ENCODE data around the gene GPR173. TPM values are rescaled to one million over a fixed set of nuclear protein-coding genes. Genes with fewer than 3 reads are reported as not detected.

The GPR173 gene
- total RNA-seq, 1 donor from 2014 or later: 4.8 TPM

- DNase-seq: peak; percentile 21
These were observed 23.2 kb downstream of the GPR173 start for GRCh38 chrX:53071604-53072417.

GRCh38 chrX:53072418-53073114, 24.0 kb downstream of the GPR173 start:
- DNase-seq: no peak

GRCh38 chrX:53073115-53073586, 24.6 kb downstream of the GPR173 start:
- DNase-seq: no peak

- no peak for DNase-seq
These were observed 26.4 kb downstream of the GPR173 start for GRCh38 chrX:53075011-53075410.

GRCh38 chrX:53076671-53077070, 28.1 kb downstream of the GPR173 start:
- no peak for DNase-seq

- no peak for DNase-seq
These were observed 28.9 kb downstream of the GPR173 start for GRCh38 chrX:53077207-53078197.

- no peak for DNase-seq
These were observed 30.4 kb downstream of the GPR173 start for GRCh38 chrX:53078943-53079342.

- no peak for DNase-seq
These were observed 32.3 kb downstream of the GPR173 start for GRCh38 chrX:53080628-53081580.

GRCh38 chrX:53081925-53082772, 33.6 kb downstream of the GPR173 start, which contains the start of gene TSPYL2:
TSS of gene TSPYL2 (plus strand) at chrX:53082367. CDS start at chrX:53082499, 132 bp downstream.
- peak; percentile 96 for DNase-seq

- DNase-seq: no peak
These were observed 34.4 kb downstream of the GPR173 start for GRCh38 chrX:53082773-53083616.

- no peak for DNase-seq
These were observed 35.5 kb downstream of the GPR173 start for GRCh38 chrX:53084043-53084570.

GRCh38 chrX:53084863-53085262, 36.3 kb downstream of the GPR173 start:
- DNase-seq: no peak

- no peak for DNase-seq
These were observed 37.2 kb downstream of the GPR173 start for GRCh38 chrX:53085661-53086229.

GRCh38 chrX:53086464-53086863, 37.9 kb downstream of the GPR173 start:
- no peak for DNase-seq

GRCh38 chrX:53087388-53087831, 38.8 kb downstream of the GPR173 start:
- DNase-seq: no peak

- DNase-seq: peak; percentile 22
These were observed 39.8 kb downstream of the GPR173 start for GRCh38 chrX:53088136-53088974.

- DNase-seq: peak; percentile 58
These were observed 40.7 kb downstream of the GPR173 start for GRCh38 chrX:53089224-53089842.
